Breast epithelium (tissue), 4 donors: Measurements from ENCODE around the gene SLC12A2. TPM values are rescaled to one million over a fixed set of nuclear protein-coding genes. Genes with fewer than 3 reads are reported as not detected.

Experiments used
- DNase-seq, 2 donors: peaks; one replicate each; pipeline ENCODE4 v3.0.0-alpha.2; 2019; ENCODE audit warnings: low spot score in 2 of 2
- H3K27ac ChIP-seq, 2 donors: fragments of 200-600 bp; sonication (generic) in 1 of 2; one replicate each; pipeline ENCODE4 v1.5.1; 2016 to 2019; ENCODE audit warnings: mild to moderate bottlenecking in 1 of 2
- H3K27me3 ChIP-seq, 2 donors: fragments of 200-600 bp; sonication (generic) in 1 of 2; one replicate each; pipeline versions ENCODE4 v1.5.1 to v1.6.0; 2017 to 2019; ENCODE audit warnings: control low read depth in 1 of 2, mild to moderate bottlenecking in 1 of 2
- H3K36me3 ChIP-seq: fragments of 200-600 bp; one replicate; pipeline ENCODE4 v1.5.1; 2019
- H3K4me1 ChIP-seq, 2 donors: fragments of 200-600 bp; sonication (generic); one replicate each; pipeline ENCODE4 v1.5.1; 2016 to 2019; ENCODE audit warnings: control low read depth in 1 of 2
- H3K4me3 ChIP-seq, 3 donors: fragments of 200-600 bp; sonication (generic); 1 replicate in 2 of 3; 2 replicates in 1 of 3; pipeline ENCODE4 v1.5.1; 2016 to 2019; ENCODE audit warnings: mild to moderate bottlenecking in 3 of 3, moderate library complexity in 2 of 3
- H3K9me3 ChIP-seq, 2 donors: fragments of 200-600 bp; sonication (generic) in 1 of 2; one replicate each; pipeline ENCODE4 v1.5.1; 2016 to 2019; ENCODE audit warnings: control low read depth in 1 of 2
- POLR2A ChIP-seq: fragments of 450-650 bp; IDR thresholded peaks from one replicate; pipeline ENCODE4 v1.6.1; 2016; ENCODE audit warnings: antibody characterized with exemption, mild to moderate bottlenecking, moderate library complexity
- POLR2AphosphoS5 ChIP-seq, 3 donors: sonication (generic); formaldehyde crosslinking; IDR thresholded peaks; one replicate each; pipeline ENCODE4 v1.6.1; 2017; ENCODE audit warnings: antibody characterized with exemption in 3 of 3
- intact Hi-C: fragments of 100-400 bp; cut with DNase I; formaldehyde crosslinking; loops from one replicate; pipeline ENCODE4 v1.15.1; 2023; ENCODE audit warnings: low total_unique reads
- total RNA-seq, 3 donors: library from RNA; depleted of rRNA; stranded (reverse); fragments of >200 nt; gene quantifications; one replicate each; pipeline ENCODE4 v1.1.0, GENCODE V29; 2016
- TF ChIP-seq, protein P1 (sequence below), 3 donors: fragments of 450-650 bp; IDR thresholded peaks; one replicate each; pipeline ENCODE4 v1.5.1; 2016 to 2017; ENCODE audit warnings: antibody characterized with exemption in 3 of 3, mild to moderate bottlenecking in 3 of 3, moderate library complexity in 3 of 3

SLC12A2 gene
- total RNA-seq, 3 donors from 2014 or later = 23.7 to 204 (median 70.1) TPM

DNA sequence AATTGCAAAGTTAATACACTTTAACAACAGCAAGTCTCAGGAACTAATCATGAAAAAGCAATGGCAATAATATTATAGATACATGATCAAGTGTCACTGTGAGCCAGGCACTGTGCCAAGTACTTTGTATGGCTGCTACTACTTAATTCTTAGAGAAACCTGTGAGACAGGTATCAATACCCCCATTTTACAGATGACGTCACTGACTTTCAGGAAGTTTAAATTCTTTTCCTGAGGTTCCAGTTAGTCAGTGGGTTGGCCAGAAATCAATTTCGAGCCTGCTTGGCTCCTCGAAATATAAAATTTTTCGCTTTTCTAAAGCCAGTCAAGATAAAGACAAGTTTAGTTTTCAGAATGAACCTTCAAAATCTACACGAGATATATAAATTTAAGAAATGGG is 130.3 kb downstream of the SLC12A2 start:
- H3K27me3 ChIP-seq = no peaks in the 10 kb centered on the region
- H3K4me1 ChIP-seq = no peaks in the 10 kb centered on the region
- TF ChIP-seq, protein P1, sequence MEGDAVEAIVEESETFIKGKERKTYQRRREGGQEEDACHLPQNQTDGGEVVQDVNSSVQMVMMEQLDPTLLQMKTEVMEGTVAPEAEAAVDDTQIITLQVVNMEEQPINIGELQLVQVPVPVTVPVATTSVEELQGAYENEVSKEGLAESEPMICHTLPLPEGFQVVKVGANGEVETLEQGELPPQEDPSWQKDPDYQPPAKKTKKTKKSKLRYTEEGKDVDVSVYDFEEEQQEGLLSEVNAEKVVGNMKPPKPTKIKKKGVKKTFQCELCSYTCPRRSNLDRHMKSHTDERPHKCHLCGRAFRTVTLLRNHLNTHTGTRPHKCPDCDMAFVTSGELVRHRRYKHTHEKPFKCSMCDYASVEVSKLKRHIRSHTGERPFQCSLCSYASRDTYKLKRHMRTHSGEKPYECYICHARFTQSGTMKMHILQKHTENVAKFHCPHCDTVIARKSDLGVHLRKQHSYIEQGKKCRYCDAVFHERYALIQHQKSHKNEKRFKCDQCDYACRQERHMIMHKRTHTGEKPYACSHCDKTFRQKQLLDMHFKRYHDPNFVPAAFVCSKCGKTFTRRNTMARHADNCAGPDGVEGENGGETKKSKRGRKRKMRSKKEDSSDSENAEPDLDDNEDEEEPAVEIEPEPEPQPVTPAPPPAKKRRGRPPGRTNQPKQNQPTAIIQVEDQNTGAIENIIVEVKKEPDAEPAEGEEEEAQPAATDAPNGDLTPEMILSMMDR (IDR thresholded peaks at IDR 0.05) = no peak
- no peak for TF ChIP-seq POLR2AphosphoS5 (IDR thresholded peaks at IDR 0.05)
- TF ChIP-seq POLR2A = no peak
- H3K9me3 ChIP-seq = no peaks in the 10 kb centered on the region
- no peak for DNase-seq
- H3K36me3 ChIP-seq = no peaks in the 10 kb centered on the region
- H3K27ac ChIP-seq = no peak overlapping the region
- H3K4me3 ChIP-seq = no peak overlapping the region
- intact Hi-C loops = no loop called here

DNA sequence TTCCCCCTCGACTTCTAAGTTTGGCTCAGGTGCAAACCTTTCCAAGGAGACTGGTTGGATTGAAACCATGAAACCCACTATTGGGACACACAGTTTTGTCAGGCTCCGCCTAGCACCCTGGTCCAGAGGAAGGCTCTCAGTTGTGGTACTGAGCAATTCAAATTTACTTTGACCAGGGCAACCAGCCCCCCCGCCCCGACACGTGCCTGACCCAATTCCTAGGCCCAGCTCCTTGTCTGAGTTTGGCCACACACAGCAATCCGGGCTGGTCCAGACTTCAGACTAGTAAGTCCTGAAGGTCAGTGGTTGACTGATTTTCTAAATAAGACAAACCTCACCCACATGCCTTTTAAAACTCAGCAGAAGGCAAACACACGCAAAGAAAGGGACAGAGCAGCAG is 132.7 kb downstream of the SLC12A2 start:
- H3K36me3 ChIP-seq = no peaks in the 10 kb centered on the region
- intact Hi-C loops = no loop called here
- no peaks in the 10 kb centered on the region for H3K4me1 ChIP-seq
- H3K4me3 ChIP-seq = no peak overlapping the region
- no peaks in the 10 kb centered on the region for H3K27me3 ChIP-seq
- no peak overlapping the region for H3K27ac ChIP-seq
- TF ChIP-seq POLR2A = no peak
- TF ChIP-seq, protein P1 (IDR thresholded peaks at IDR 0.05) = no peak
- TF ChIP-seq POLR2AphosphoS5 (IDR thresholded peaks at IDR 0.05) = no peak
- no peak for DNase-seq
- no peaks in the 10 kb centered on the region for H3K9me3 ChIP-seq

DNA sequence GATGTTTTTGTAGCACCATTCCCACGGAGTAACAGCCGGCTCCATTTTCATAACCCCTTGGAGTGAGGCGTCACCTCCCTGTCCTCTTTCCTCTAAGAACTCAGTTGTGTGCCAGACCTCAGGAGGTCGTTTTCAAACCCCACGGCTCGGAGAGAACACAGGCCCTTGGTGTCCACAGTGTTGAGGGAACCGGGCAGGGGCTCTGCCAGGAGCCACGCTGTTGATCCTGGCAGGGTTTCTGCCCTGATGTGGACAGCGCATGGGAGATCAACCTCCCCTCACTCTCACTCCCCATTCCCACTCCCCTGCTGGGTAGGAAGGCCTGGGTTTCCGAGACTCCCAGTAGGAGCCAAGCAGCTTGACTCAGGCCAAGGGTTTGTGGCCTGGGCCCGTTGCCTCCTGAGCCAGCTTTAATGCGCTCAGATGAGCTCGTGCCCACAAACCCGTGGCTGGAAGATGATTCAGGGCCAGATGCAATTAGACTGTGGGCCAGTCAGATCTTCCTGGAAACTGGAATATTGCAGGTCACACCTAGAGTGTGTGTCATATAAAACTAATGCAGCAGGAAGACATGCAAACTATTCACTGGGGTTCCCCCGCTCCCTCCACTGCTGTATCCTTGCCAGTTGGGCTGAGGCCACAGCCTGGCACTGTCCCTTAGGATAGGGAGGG is 133.4 kb downstream of the SLC12A2 start:
- intact Hi-C loops = no loop called here

DNA sequence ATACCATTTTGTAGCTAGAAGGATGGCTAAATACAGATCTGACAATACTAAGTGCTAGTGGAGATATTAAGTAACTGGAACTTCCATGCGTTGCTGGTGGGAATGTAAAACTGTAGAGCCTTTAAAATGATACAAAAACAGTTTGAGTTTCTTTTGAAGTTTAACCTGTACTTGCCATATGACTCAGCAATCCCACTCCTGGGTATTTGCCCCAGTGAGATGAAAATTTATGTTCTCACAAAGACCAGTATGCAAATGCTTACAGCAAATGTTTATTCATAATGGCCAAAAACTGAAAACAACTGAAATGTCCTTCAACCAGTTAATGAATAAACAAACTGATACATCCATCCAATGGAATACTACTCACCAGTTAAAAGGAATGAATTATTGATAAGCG is 137.3 kb downstream of the SLC12A2 start:
- Histone ChIP-seq H3K27me3 (no peaks in the 10 kb centered on the region), H3K9me3 (no peaks in the 10 kb centered on the region), H3K27ac (no peak overlapping the region), H3K36me3 (no peaks in the 10 kb centered on the region), H3K4me1 (no peaks in the 10 kb centered on the region), H3K4me3 (no peak overlapping the region)
- DNase-seq = no peak
- no peak for TF ChIP-seq POLR2A
- no peak for TF ChIP-seq POLR2AphosphoS5 (IDR thresholded peaks at IDR 0.05)
- TF ChIP-seq, protein P1 (IDR thresholded peaks at IDR 0.05) = no peak
- intact Hi-C loops = no loop called here

More for the DNA sequence above, 133.4 kb downstream of the SLC12A2 start:
- H3K9me3 ChIP-seq = no peaks in the 10 kb centered on the region
- no peaks in the 10 kb centered on the region for H3K4me1 ChIP-seq
- no peak overlapping the region for H3K4me3 ChIP-seq
- peak in 1 of 2 donors; percentile 64 for DNase-seq
- peak overlapping the region; percentile 56 to 65 for H3K27ac ChIP-seq
- no peaks in the 10 kb centered on the region for H3K27me3 ChIP-seq
- no peak for TF ChIP-seq POLR2AphosphoS5 (IDR thresholded peaks at IDR 0.05)
- TF ChIP-seq POLR2A = no peak
- TF ChIP-seq, protein P1 (IDR thresholded peaks at IDR 0.05) = no peak
- no peaks in the 10 kb centered on the region for H3K36me3 ChIP-seq

DNA sequence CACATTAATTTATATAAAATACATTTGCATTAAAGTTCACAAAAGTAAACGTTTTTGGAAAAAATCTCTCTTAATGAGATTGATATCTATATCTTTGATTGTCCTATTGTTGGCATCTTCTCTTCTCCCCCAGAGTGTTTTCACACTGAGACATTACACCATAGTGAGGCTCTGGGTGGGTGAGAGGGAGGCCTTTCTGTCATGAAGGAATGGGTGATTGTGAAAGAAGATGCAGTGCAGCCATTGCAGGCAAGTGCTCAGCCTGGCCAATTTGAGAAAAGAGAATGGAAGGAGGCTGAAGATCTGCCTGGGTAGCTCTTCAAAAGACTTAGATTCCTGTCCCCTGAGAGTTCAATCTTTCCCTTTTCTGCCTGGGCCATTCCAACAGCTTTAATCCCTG is 140.8 kb downstream of the SLC12A2 start:
- H3K36me3 ChIP-seq = no peaks in the 10 kb centered on the region
- no peaks in the 10 kb centered on the region for H3K27me3 ChIP-seq
- TF ChIP-seq POLR2AphosphoS5 (IDR thresholded peaks at IDR 0.05) = no peak
- TF ChIP-seq POLR2A = no peak

More for the DNA sequence above, 140.8 kb downstream of the SLC12A2 start:
- H3K27ac ChIP-seq = no peak overlapping the region
- H3K4me1 ChIP-seq = peaks cover 0 to 4% of the 10 kb centered on the region in 2 donors
- H3K9me3 ChIP-seq = no peaks in the 10 kb centered on the region
- no peak for DNase-seq
- intact Hi-C loops = no loop called here
- H3K4me3 ChIP-seq = no peak overlapping the region
